ENCODE measurements around the gene MYCBP. TPM values are rescaled to one million over a fixed set of nuclear protein-coding genes. Genes with fewer than 3 reads are reported as not detected.

The MYCBP gene
- total and polyA plus RNA-seq, 2 of the 13 experiments (the other 11 are each of a cell fraction or from before 2014, with no cell fraction given), result 11.4 to 30.4 TPM

- TF ChIP-seq NONO (IDR thresholded peaks at IDR 0.05), result no peak
- peak; percentile 47; the same call in 1 of the 2 replicates for TF ChIP-seq NONO (CRISPR knock-in tag; conservative IDR thresholded peaks at IDR 0.05)
- TF ChIP-seq ZNF121 (CRISPR knock-in tag; IDR thresholded peaks at IDR 0.05), result no peak
- TF ChIP-seq KDM1A (CRISPR knock-in tag; IDR thresholded peaks at IDR 0.05), result no peak
- no peak for TF ChIP-seq ZNF780A (CRISPR knock-in tag; IDR thresholded peaks at IDR 0.05)
- TF ChIP-seq ZBTB49 (CRISPR knock-in tag; IDR thresholded peaks at IDR 0.05; ENCODE audit: borderline replicate concordance), result no peak
- TF ChIP-seq ZNF615 (CRISPR knock-in tag; IDR thresholded peaks at IDR 0.05; ENCODE audit: borderline replicate concordance), result no peak
- no peak for TF ChIP-seq ZSCAN12 (CRISPR knock-in tag; IDR thresholded peaks at IDR 0.05)
- no peak for TF ChIP-seq NR3C1 (CRISPR knock-in tag; IDR thresholded peaks at IDR 0.05)
- peak; percentile 82 for TF ChIP-seq HNF1B (CRISPR knock-in tag; IDR thresholded peaks at IDR 0.05)
- no peak for TF ChIP-seq ZNF800 (CRISPR knock-in tag; IDR thresholded peaks at IDR 0.05)
- no peak for TF ChIP-seq ATF3 (CRISPR knock-in tag; IDR thresholded peaks at IDR 0.05)
- 0 out of 2 replicates have a peak, but pooled peaks have one; percentile 37 for TF ChIP-seq ZNF704 (CRISPR knock-in tag; IDR thresholded peaks at IDR 0.05; ENCODE audit: borderline replicate concordance)
- 0 out of 2 replicates have a peak, but pooled peaks have one; percentile 33 for TF ChIP-seq MYPOP (CRISPR knock-in tag; IDR thresholded peaks at IDR 0.05)
- TF ChIP-seq DNMT3B (CRISPR knock-in tag; conservative IDR thresholded peaks at IDR 0.05), result no peak
- TF ChIP-seq ZFP41 (CRISPR knock-in tag; IDR thresholded peaks at IDR 0.05; ENCODE audit: borderline replicate concordance), result no peak
Observed at GRCh38 chr1:38859561-38860453, 13.3 kb downstream of the MYCBP start, which contains the start of gene RRAGC (continued).

Data from HepG2 (cell line).